Vein endothelial cell (primary cell): ENCODE measurements around the gene NOX1. TPM values are rescaled to one million over a fixed set of nuclear protein-coding genes. Genes with fewer than 3 reads are reported as not detected.

ENCODE experiments used
- small RNA-seq: library from RNA; depleted of rRNA; stranded (forward); fragments of <200 nt; gene quantifications from one replicate; pipeline ENCODE3, GENCODE V24; 2012
- total RNA-seq: library from RNA; depleted of rRNA; stranded (reverse); fragments of >200 nt; gene quantifications from 2 replicates; pipeline ENCODE4 v1.2.3, GENCODE V29; 2012

NOX1 gene
- not detected in 2 replicates for total RNA-seq

GRCh38 chrX:100874325-100874724, at the start of gene NOX1:
Gene NOX1, minus strand, starts transcription at chrX:100874359. Its CDS starts 220 bp downstream, at chrX:100874139.

GRCh38 chrX:100819837-100820666, 54.1 kb downstream of the NOX1 start, which contains the start of gene CSTF2:
Gene CSTF2, plus strand, starts transcription at chrX:100820391. Its CDS starts 26 bp downstream, at chrX:100820417.

Small RNAs within 50 kb of the gene (small RNA-seq; reads per million reads assigned to genes)
- gene RF00411, result not detected

Other genes starting within 250 kb of the NOX1 start
- gene TSPAN6, start 237.6 kb downstream of the NOX1 start, total RNA-seq, result 41.9 and 63.0 TPM in 2 replicates
- gene SRPX2, start 230.2 kb downstream of the NOX1 start, total RNA-seq, result 39.4 and 129 TPM in 2 replicates
- 8.8 and 11.5 TPM in 2 replicates for gene SYTL4, start 142.2 kb downstream of the NOX1 start, total RNA-seq
- 15.7 and 18.4 TPM in 2 replicates for gene CSTF2, start 54.0 kb downstream of the NOX1 start, total RNA-seq
- under 0.01 and 0.29 TPM in 2 replicates for gene XKRX, start 54.6 kb upstream of the NOX1 start, total RNA-seq
- not detected in 2 replicates for gene ARL13A, start 95.3 kb upstream of the NOX1 start, total RNA-seq
- 21.2 and 26.7 TPM in 2 replicates for gene TRMT2B, start 177.8 kb upstream of the NOX1 start, total RNA-seq
- 1.8 and 2.9 TPM in 2 replicates for gene TMEM35A, start 204.5 kb upstream of the NOX1 start, total RNA-seq
- gene CENPI, start 223.8 kb upstream of the NOX1 start, total RNA-seq, result 7.5 and 17.7 TPM in 2 replicates